ENCODE results near the gene ACOX3. TPM values are rescaled to one million over a fixed set of nuclear protein-coding genes. Genes with fewer than 3 reads are reported as not detected.

Gene ACOX3
- total and polyA plus RNA-seq, 10 of the 15 experiments (the other 5 are each of a cell fraction or from before 2014, with no cell fraction given), result 2.0 to 24.5 (median 14.0) TPM

DNA sequence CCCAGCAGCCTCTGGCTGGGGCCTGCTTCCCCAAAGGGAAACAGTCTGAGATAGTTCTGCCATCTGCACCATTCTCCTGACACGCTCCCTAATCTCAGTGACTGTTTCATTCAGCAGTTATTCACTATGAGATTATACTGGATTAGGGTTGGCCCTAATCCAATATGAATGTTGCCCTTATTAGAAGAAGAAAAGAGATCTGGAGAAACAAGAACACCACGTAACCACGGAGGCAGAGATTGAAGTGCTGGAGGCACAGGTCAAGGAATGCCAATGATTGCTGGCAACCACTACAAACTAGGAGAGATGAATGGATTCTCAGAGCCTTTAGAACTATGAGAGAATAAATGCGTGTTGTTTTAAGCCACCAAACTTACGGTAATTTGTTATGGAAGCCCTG is 7.4 kb downstream of the ACOX3 start (continued):
- TF ChIP-seq, protein P1, sequence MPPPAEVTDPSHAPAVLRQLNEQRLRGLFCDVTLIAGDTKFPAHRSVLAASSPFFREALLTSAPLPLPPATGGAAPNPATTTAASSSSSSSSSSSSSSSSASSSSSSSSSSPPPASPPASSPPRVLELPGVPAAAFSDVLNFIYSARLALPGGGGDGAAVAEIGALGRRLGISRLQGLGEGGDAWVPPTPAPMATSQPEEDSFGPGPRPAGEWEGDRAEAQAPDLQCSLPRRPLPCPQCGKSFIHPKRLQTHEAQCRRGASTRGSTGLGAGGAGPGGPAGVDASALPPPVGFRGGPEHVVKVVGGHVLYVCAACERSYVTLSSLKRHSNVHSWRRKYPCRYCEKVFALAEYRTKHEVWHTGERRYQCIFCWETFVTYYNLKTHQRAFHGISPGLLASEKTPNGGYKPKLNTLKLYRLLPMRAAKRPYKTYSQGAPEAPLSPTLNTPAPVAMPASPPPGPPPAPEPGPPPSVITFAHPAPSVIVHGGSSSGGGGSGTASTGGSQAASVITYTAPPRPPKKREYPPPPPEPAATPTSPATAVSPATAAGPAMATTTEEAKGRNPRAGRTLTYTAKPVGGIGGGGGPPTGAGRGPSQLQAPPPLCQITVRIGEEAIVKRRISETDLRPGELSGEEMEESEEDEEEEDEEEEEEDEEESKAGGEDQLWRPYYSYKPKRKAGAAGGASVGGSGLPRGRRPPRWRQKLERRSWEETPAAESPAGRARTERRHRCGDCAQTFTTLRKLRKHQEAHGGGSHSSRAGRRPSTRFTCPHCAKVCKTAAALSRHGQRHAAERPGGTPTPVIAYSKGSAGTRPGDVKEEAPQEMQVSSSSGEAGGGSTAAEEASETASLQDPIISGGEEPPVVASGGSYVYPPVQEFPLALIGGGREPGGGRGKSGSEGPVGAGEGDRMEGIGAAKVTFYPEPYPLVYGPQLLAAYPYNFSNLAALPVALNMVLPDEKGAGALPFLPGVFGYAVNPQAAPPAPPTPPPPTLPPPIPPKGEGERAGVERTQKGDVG (CRISPR knock-in tag; IDR thresholded peaks at IDR 0.05), result no peak
- TF ChIP-seq SREBF1 (IDR thresholded peaks at IDR 0.05; ENCODE audit: low read length) (no peak), JUNB (IDR thresholded peaks at IDR 0.05) (no peak), SP1 (IDR thresholded peaks at IDR 0.05; ENCODE audit: low read depth, low read length) (no peak), ZNF217 (IDR thresholded peaks at IDR 0.05) (no peak), PAX5 (IDR thresholded peaks at IDR 0.05; ENCODE audit: borderline replicate concordance, low read depth, low read length) (no peak)

DNA sequence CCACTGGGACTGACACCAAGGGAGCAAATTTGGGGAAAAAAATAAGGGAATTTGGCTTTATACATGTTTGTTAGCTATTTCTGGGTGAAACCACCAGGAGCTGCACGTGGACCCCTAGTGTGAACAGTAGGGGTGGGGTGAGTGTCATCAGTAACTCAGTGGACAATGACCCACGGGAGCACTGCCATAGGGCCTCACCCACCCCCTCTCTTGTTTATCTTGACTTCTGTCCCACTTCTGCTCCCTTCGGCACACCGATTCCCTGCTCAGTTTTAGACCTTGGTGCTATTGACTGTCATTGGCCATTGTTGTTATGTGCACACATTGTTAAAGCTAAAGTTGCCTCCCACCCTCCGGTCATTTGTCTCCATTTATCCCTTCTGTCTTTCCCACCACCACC is 9.0 kb downstream of the ACOX3 start:
- ATAC-seq (no peak), FAIRE-seq (no peak), DNase-seq (ENCODE audit: low read depth, low spot score) (no peak)
- SMC1A ChIA-PET (ENCODE audit: uncharacterized antibody, unreplicated experiment), result interaction anchor here (0.8 kb wide), 1 partner anchor 232 kb away, joined by 3 read pairs; no protein-coding TSS in a partner anchor
- H3K4me1 ChIP-seq (ENCODE audit: control insufficient read depth, insufficient read depth, low read length), result peaks cover 10% of the 10 kb centered on the region
- in situ Hi-C loops (cut with MboI) (no loop called here), intact Hi-C loops (cut with micrococcal nuclease; ENCODE audit: unreplicated experiment) (no loop called here)
- peaks cover 12% of the 10 kb centered on the region for H3K79me2 ChIP-seq (ENCODE audit: control insufficient read depth, insufficient read depth, low read length)
- H3K4me2 ChIP-seq (ENCODE audit: control insufficient read depth, insufficient read depth), result no peak overlapping the region
- no peak overlapping the region for H3K4me3 ChIP-seq
- POLR2A ChIA-PET, result interaction anchor here (0.6 kb wide), 1 partner anchor 1641 kb away, joined by 15 read pairs; no protein-coding TSS in a partner anchor
- TF ChIP-seq LARP7 (IDR thresholded peaks at IDR 0.05) (no peak), FOXK2 (IDR thresholded peaks at IDR 0.05) (no peak), SUPT20H (IDR thresholded peaks at IDR 0.05; ENCODE audit: borderline replicate concordance, control insufficient read depth, low read depth, low read length) (no peak), BCL11A (IDR thresholded peaks at IDR 0.05; ENCODE audit: low read depth, low read length) (no peak), ESRRA (IDR thresholded peaks at IDR 0.05; ENCODE audit: low read length) (no peak), IKZF2 (IDR thresholded peaks at IDR 0.05) (no peak), PAX5 (IDR thresholded peaks at IDR 0.05; ENCODE audit: borderline replicate concordance, low read depth, low read length) (no peak), ZNF207 (IDR thresholded peaks at IDR 0.05; ENCODE audit: borderline replicate concordance) (no peak), SP1 (IDR thresholded peaks at IDR 0.05; ENCODE audit: low read depth, low read length) (no peak), CREB1 (IDR thresholded peaks at IDR 0.05; ENCODE audit: low read depth) (no peak), KDM1A (IDR thresholded peaks at IDR 0.05; ENCODE audit: borderline replicate concordance) (no peak)
- TF ChIP-seq, protein P2, sequence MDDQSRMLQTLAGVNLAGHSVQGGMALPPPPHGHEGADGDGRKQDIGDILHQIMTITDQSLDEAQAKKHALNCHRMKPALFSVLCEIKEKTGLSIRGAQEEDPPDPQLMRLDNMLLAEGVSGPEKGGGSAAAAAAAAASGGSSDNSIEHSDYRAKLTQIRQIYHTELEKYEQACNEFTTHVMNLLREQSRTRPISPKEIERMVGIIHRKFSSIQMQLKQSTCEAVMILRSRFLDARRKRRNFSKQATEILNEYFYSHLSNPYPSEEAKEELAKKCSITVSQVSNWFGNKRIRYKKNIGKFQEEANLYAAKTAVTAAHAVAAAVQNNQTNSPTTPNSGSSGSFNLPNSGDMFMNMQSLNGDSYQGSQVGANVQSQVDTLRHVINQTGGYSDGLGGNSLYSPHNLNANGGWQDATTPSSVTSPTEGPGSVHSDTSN (IDR thresholded peaks at IDR 0.05; ENCODE audit: insufficient replicate concordance, low read depth, low read length), result no peak
- H3K27me3 ChIP-seq (replicated peaks in 1 of 2; ENCODE audit: control insufficient read depth in 2 of 2, insufficient read depth in 2 of 2, low read length in 1 of 2), result no peaks in the 10 kb centered on the region
- BruUV-seq (replicated peaks), result no TSS peak
- WGBS (ENCODE audit: insufficient coverage, insufficient replicate concordance, low lambda C conversion rate, missing lambda C conversion rate), result 98% methylated on average over 4 of the region's 5 CpGs
- no peak overlapping the region for H3K9ac ChIP-seq (ENCODE audit: control insufficient read depth, insufficient read depth, low read length)
- H3K27ac ChIP-seq (ENCODE audit: control insufficient read depth, insufficient read depth), result no peak overlapping the region
- no peaks in the 10 kb centered on the region; a peak in 1 of 4 replicates for H3K36me3 ChIP-seq (ENCODE audit: control insufficient read depth in 2 of 2, insufficient read depth in 2 of 2, low read length in 1 of 2)
- no peaks in the 10 kb centered on the region for H4K20me1 ChIP-seq (ENCODE audit: control insufficient read depth, insufficient read depth)
- RAD21 ChIA-PET (ENCODE audit: unreplicated experiment), result no interaction called here
- H3K9me3 ChIP-seq (replicated peaks; ENCODE audit: control insufficient read depth, insufficient read depth, low read length), result no peaks in the 10 kb centered on the region
- no peak overlapping the region for H2AFZ ChIP-seq (ENCODE audit: control insufficient read depth, low read depth, low read length)
- CTCF ChIA-PET, result no interaction called here
